Activated T-helper 1 cell treated with Interleukin-2 at 50 U/mL for 16 hours (primary cell): ENCODE data around the gene MYO5B.
"Not testable (repeated sequence)": the region's sequence is repeated elsewhere in the genome, so short reads cannot be mapped to it uniquely, and the experiment has no call there.

Source experiments
- DNase-seq: peaks from one replicate; pipeline ENCODE4 v3.0.0-alpha.2; 2020; ENCODE audit warnings: low read depth

MYO5B gene

DNA sequence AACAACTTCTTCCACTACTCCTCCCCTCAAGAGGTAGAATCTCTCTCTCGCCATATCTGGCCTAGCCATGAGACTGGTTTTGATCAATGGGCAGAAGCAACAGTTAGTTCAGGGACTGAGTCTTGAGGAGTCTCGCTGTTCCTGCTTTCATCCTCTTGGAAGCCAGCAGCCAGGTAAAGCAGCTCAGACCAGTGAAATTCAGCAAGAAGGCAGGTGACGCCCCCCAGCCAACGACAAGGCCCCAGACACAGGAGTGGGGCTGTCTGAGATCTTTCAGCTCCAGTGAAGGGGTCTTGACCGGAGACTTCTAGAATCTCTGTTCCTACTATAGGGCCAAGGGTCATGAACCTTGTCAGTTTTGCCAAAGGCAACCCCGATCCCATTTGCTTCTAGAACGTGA lies 341.9 kb downstream of the MYO5B start:
- no peak for DNase-seq

GRCh38 chr18:49851624-49852023 lies 343.3 kb downstream of the MYO5B start:
- DNase-seq: no peak

- DNase-seq: no peak
Observed at GRCh38 chr18:49850636-49851035, 344.3 kb downstream of the MYO5B start.

DNA sequence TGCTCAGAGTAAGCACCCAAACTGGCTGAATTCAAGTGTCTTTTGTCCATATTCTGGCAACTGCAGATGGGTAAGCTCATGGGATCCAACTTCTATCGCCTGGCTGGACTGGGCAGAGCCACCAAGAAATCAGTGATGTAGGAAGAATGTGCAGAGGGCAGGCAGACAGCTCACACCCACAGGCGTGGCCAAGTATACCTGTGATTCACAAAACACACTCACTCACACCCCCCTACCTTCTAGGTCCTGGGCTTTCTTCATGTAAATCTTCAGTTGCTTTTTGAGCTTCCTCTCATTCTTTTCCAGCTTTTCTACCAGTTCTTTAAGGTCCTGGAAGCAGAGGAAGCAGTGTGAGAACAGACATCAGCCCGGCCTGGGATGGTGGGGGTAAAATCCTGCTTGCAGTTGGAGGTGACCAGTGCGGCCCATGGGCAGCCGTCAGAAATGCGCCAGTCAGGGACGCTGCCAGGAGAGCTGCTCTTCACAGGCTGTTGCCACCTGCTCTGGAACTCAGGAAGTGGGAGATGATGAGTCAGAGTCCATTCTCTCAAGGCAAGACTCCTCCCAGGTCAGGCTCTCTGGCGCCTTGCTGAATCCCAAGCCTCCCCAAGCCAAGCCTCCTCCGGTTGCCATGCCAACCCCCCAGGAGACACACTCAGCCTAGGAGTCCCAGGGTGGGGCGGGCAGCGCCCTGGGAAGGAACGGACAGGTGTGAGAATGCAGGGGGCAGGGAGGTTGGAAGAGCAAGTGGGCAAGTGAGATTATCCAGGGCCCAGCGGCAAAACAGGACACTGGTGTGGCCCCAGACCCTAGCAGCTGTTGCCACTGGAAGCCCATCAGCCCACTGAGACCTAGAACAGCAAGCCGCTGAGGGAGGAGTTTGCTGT lies 345.4 kb downstream of the MYO5B start:
- DNase-seq: no peak

- no peak for DNase-seq
Observed at GRCh38 chr18:49848115-49848514, 346.8 kb downstream of the MYO5B start.

DNA sequence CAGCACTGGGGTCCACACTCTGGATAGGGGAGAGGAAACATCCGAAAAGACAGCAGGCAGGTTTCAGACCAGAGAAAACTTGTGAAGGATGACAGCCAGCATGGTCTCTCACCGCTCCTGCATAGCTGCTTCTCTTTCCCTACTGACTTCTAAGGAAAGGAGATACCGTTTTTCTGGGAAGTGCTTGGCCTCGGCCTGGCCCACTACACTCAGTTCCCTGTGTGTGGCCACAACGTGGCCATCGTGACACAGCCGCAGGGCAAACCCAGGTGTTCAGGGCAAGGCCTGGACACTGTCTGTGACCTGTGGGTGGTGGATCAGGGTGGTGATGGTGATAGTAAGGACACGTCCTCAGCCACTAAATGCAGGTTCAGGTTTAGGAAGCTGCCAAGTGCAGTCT lies 347.4 kb downstream of the MYO5B start:
- DNase-seq: no peak

DNA sequence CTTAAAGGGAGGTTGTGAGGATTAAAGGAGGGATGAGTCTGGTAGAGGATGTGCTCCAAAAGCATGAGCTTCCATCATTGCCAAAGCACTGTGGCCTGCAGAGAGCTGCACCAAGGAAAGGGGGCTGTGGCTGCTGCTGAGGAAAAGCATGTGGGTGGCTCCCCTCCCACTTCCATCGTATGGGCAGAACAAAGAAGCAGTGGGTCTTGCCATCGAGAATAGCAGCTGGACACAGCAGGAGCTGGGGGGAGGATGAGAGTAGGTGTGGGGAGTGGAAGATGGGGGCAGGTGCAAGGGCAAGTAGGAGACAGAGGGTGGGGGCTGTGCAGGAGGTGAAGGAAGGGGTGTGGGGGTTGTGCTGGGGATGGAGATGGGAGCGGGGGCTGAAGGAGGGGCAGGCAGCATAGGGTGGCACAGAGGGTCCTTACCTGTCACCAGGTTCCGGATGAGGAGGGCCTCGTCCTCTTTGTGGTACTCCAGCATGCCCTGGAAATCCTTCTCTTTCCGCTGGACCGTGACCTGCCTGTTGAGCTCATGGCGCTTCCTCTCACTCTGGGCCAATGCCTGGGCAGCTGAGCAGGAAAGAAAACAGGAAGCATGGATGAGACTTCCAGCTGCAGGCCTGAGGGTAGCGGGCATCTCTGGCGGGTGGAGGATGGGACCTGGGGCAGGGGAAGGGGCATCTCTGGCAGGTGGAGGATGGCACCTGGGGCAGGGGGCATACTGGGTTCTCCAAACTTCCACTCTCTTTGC lies 348.1 kb downstream of the MYO5B start:
- DNase-seq: no peak

DNA sequence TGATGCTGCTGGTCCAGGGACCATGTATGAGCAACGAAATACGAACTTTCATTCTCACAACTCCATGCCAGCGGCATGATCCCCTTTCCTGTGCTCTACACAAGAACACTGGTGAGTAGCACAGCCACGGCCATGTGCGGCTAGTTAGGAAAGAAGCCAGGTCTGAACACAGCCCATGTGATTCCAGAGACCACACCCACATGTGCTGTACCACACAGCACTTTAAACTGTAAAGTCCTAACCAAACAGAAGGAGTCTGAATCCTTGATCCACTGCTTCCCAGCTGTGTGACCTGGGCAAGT lies 348.6 kb downstream of the MYO5B start:
- DNase-seq: no peak

DNA sequence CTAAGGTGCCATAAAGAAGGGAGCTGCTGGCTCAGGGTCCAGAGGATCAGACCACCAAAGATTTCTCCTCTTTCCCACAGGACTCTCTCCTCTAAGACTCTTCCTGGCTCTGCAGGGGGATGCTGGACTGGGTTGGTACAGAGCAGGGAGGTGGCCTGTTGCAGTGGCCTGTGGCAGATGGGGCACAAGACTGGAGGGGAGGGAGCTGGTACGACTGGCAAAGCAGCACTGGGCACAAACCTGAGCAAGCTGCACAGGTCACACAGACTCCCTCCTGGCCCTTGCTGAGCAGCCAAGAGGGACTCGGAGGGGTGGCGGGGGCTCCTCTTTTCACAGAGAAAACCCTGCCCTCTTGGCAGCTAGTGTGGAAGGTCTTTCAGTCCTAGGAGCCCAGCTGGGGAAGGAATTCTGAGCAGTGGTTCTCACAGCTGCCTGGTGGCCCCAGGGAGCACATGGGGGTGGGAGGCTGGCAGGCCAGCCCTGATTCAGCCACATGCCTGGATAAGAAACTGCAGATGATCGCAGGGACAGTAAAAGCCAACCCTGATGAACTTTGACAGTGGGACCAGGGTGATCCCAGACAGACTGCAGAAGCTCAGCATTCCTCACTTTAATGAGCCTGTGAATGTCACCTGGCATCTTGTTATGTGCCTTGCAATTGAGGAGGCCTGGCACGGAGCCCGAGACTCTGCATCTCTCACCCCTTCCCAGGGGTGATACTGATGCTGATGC lies 349.2 kb downstream of the MYO5B start:
- DNase-seq: no peak

DNA sequence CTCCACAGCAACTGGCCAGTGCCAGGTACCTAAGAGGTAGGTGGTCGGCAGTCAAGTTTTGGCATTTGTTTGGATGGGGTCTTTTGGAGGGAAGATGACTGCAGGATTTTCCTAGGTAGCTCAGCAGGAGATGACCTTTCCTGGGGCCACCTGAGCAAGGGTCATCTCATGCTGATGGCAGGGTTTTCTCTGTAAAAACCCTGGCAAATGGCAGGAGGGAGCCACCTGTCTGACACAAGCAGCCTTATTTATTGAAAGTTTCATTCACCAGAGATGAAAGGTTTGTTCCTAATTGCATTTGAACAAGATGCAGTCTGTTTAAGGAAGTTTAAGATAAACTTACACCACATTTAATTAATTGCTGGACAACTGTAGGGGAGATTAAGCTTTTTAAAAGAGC lies 350.0 kb downstream of the MYO5B start:
- DNase-seq: no peak

GRCh38 chr18:49843778-49844625 lies 350.9 kb downstream of the MYO5B start:
- DNase-seq: no peak

- no peak for DNase-seq
Observed at GRCh38 chr18:49843131-49843530, 351.8 kb downstream of the MYO5B start.

DNA sequence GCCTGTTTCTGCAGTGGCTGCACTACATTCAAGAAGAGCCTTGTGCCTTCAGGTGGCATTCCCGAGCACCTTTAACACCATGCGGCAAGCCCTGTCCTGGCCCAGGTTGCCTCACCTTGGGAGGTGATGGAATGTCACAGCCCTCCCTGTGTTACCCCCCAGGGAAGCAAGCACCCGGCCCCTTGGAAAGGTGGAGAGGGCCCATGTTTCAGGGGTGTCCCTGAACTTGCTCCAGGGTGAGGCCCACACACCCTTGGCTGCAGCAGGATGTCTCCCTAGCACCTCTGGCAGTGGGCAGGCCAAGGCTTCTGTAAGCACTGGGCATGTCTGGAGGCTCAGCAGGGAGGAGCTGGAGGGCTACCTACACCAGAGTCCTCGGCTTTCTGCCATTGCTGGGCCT lies 352.3 kb downstream of the MYO5B start:
- no peak for DNase-seq

- DNase-seq: no peak
Observed at GRCh38 chr18:49841236-49842217, 353.4 kb downstream of the MYO5B start.

DNA sequence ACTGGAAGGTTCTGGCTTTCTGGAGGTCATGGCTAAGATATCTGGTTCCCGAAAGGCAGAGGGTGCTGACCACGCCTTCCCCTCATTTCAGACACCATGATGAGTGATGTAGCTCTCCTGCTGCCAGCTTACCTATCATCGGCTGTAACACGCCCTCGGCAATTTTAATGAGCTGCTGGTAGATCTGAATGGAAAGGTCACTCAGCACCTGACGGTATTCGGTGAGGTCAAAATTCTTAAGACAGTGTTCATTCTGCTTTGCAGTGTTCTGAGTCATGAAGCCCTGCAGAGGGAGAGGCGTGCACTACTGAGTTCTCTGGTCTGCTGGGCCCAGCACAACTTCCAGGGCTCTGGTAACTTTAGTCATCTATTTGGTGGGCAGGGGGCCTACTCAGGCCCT lies 355.9 kb downstream of the MYO5B start:
- DNase-seq: no peak

- no peak for DNase-seq
Observed at GRCh38 chr18:49838381-49838780, 356.6 kb downstream of the MYO5B start.

- no peak for DNase-seq
Observed at GRCh38 chr18:49837889-49838288, 357.1 kb downstream of the MYO5B start.

DNA sequence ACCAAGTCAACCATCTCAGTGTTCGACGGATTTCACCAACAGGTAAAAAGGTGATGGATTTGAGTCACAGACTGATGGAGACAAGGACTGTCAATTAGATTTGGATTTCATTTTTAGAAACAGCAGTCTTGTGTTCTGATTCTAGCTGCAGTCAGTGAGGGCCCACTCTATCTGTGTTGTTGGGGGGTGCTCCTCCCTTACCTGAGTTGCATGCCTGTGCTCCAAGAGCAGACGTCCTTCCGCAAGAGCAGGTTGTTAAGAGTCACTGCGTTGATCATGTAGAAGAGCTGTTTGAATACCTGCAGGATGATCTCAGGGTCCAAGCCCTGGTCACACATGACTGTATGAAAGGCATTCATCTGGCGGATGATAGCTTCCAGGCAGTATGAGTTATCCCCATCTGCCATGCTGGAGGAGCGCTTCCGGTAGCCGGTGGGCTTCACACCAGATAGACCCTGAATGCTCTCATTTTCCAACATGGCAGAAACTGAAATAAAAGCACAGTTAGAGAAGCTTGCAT lies 357.6 kb downstream of the MYO5B start:
- not testable (repeated sequence) for DNase-seq

GRCh38 chr18:49835405-49835804 lies 359.5 kb downstream of the MYO5B start:
- no peak for DNase-seq

DNA sequence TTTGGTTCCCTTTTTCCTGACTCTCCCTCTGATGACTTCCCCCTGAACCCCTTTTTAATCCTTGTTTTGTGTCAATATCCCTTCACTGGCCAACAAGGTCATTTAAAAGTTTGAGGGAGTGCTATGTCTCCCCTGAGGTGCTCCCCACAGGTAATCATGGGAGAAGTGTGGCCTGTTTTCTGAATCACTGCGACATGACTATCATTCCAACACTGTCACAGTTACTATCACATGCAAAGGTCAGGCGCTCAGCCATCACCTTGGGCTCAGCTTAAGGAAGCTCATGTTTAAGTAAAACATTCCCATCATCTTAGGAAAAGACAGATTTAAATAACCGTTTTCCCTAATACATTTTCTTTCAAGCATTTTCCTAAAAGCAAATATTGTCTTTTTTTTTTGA lies 360.7 kb downstream of the MYO5B start:
- DNase-seq: no peak

- DNase-seq: no peak
Observed at GRCh38 chr18:49833814-49834213, 361.1 kb downstream of the MYO5B start.
